ENCODE data around the gene INTS11.
A peak's percentile ranks its signal among the peaks of the same experiment; 100 is the strongest.

The INTS11 gene

GRCh38 chr1:1298861-1299685, 25.4 kb downstream of the INTS11 start:
- H3K36me3 ChIP-seq (ENCODE audit: control insufficient read depth, insufficient read depth, low read length): no peaks in the 10 kb centered on the region
- H3K79me2 ChIP-seq (ENCODE audit: control insufficient read depth, insufficient read depth, low read length): no peaks in the 10 kb centered on the region
- no peak overlapping the region for H2BK120ac ChIP-seq (ENCODE audit: low read depth, low read length)
- H4K5ac ChIP-seq (ENCODE audit: low read length): no peak overlapping the region
- H3K18ac ChIP-seq (ENCODE audit: low read length): no peak overlapping the region
- no peaks in the 10 kb centered on the region for H3K27me3 ChIP-seq (ENCODE audit: insufficient read depth, low read length, poor library complexity)
- H3K79me1 ChIP-seq (ENCODE audit: low read length): peaks cover 2% of the 10 kb centered on the region
- H3K4me1 ChIP-seq (ENCODE audit: control insufficient read depth, low read depth, low read length): no peaks in the 10 kb centered on the region
- H2BK5ac ChIP-seq (ENCODE audit: low read length): no peak overlapping the region
- H2AK5ac ChIP-seq (ENCODE audit: low read length): no peak overlapping the region
- DNase-seq: peak; percentile 80
- H3K4me2 ChIP-seq (ENCODE audit: low read length): no peak overlapping the region
- no peak overlapping the region for H3K27ac ChIP-seq (ENCODE audit: low read depth, low read length)
- no peak overlapping the region for H2BK15ac ChIP-seq (replicated peaks; ENCODE audit: low read depth)
- H3K23ac ChIP-seq (ENCODE audit: low read length): no peak overlapping the region
- no CpG with 5 or more reads among the region's 30 CpGs for WGBS (ENCODE audit: extremely low coverage, insufficient coverage, low lambda C conversion rate)
- no peak overlapping the region for H3K4ac ChIP-seq (ENCODE audit: low read depth, low read length)
- H3K9ac ChIP-seq (ENCODE audit: low read length): no peak overlapping the region
- H3K56ac ChIP-seq (ENCODE audit: low read length): no peak overlapping the region
- H3K4me3 ChIP-seq (ENCODE audit: low read length): no peak overlapping the region
- H4K8ac ChIP-seq (ENCODE audit: low read depth, low read length): no peak overlapping the region

GRCh38 chr1:1297802-1298424, 26.5 kb downstream of the INTS11 start:
- Histone ChIP-seq H3K27ac (ENCODE audit: low read depth, low read length) (no peak overlapping the region), H3K18ac (ENCODE audit: low read length) (no peak overlapping the region), H3K36me3 (ENCODE audit: control insufficient read depth, insufficient read depth, low read length) (no peaks in the 10 kb centered on the region), H2BK15ac (replicated peaks; ENCODE audit: low read depth) (no peak overlapping the region), H4K8ac (ENCODE audit: low read depth, low read length) (no peak overlapping the region), H2AK5ac (ENCODE audit: low read length) (no peak overlapping the region), H3K23ac (ENCODE audit: low read length) (no peak overlapping the region), H3K79me2 (ENCODE audit: control insufficient read depth, insufficient read depth, low read length) (no peaks in the 10 kb centered on the region), H3K4me3 (ENCODE audit: low read length) (no peak overlapping the region), H4K5ac (ENCODE audit: low read length) (no peak overlapping the region), H2BK120ac (ENCODE audit: low read depth, low read length) (no peak overlapping the region), H3K4ac (ENCODE audit: low read depth, low read length) (no peak overlapping the region), H2BK5ac (ENCODE audit: low read length) (no peak overlapping the region), H3K9ac (ENCODE audit: low read length) (no peak overlapping the region), H3K27me3 (ENCODE audit: insufficient read depth, low read length, poor library complexity) (no peaks in the 10 kb centered on the region), H3K4me2 (ENCODE audit: low read length) (no peak overlapping the region), H3K56ac (ENCODE audit: low read length) (no peak overlapping the region), H3K79me1 (ENCODE audit: low read length) (no peaks in the 10 kb centered on the region), H3K4me1 (ENCODE audit: control insufficient read depth, low read depth, low read length) (no peaks in the 10 kb centered on the region)
- no peak for DNase-seq
- no CpG with 5 or more reads among the region's 31 CpGs for WGBS (ENCODE audit: extremely low coverage, insufficient coverage, low lambda C conversion rate)

- Histone ChIP-seq H3K4me3 (ENCODE audit: low read length) (no peak overlapping the region), H3K79me2 (ENCODE audit: control insufficient read depth, insufficient read depth, low read length) (no peaks in the 10 kb centered on the region), H3K18ac (ENCODE audit: low read length) (no peak overlapping the region), H3K79me1 (ENCODE audit: low read length) (no peaks in the 10 kb centered on the region), H3K4me1 (ENCODE audit: control insufficient read depth, low read depth, low read length) (no peaks in the 10 kb centered on the region), H2AK5ac (ENCODE audit: low read length) (no peak overlapping the region), H3K27ac (ENCODE audit: low read depth, low read length) (no peak overlapping the region), H3K23ac (ENCODE audit: low read length) (no peak overlapping the region), H3K36me3 (ENCODE audit: control insufficient read depth, insufficient read depth, low read length) (no peaks in the 10 kb centered on the region), H2BK15ac (replicated peaks; ENCODE audit: low read depth) (no peak overlapping the region), H3K56ac (ENCODE audit: low read length) (no peak overlapping the region), H3K4me2 (ENCODE audit: low read length) (no peak overlapping the region), H2BK120ac (ENCODE audit: low read depth, low read length) (no peak overlapping the region), H4K8ac (ENCODE audit: low read depth, low read length) (no peak overlapping the region), H3K9ac (ENCODE audit: low read length) (no peak overlapping the region), H3K27me3 (ENCODE audit: insufficient read depth, low read length, poor library complexity) (no peaks in the 10 kb centered on the region), H4K5ac (ENCODE audit: low read length) (no peak overlapping the region), H2BK5ac (ENCODE audit: low read length) (no peak overlapping the region), H3K4ac (ENCODE audit: low read depth, low read length) (no peak overlapping the region)
- WGBS (ENCODE audit: extremely low coverage, insufficient coverage, low lambda C conversion rate): no CpG with 5 or more reads among the region's 62 CpGs
- no peak for DNase-seq
Observed at GRCh38 chr1:1296070-1297061, 28.1 kb downstream of the INTS11 start.

GRCh38 chr1:1295154-1295923, 29.1 kb downstream of the INTS11 start:
- H2BK5ac ChIP-seq (ENCODE audit: low read length): no peak overlapping the region
- H3K36me3 ChIP-seq (ENCODE audit: control insufficient read depth, insufficient read depth, low read length): no peaks in the 10 kb centered on the region
- no peak overlapping the region for H3K27ac ChIP-seq (ENCODE audit: low read depth, low read length)
- H3K79me2 ChIP-seq (ENCODE audit: control insufficient read depth, insufficient read depth, low read length): no peaks in the 10 kb centered on the region
- WGBS (ENCODE audit: extremely low coverage, insufficient coverage, low lambda C conversion rate): no CpG with 5 or more reads among the region's 35 CpGs
- no peak overlapping the region for H3K9ac ChIP-seq (ENCODE audit: low read length)
- no peak overlapping the region for H4K8ac ChIP-seq (ENCODE audit: low read depth, low read length)
- DNase-seq: no peak
- H3K4ac ChIP-seq (ENCODE audit: low read depth, low read length): no peak overlapping the region
- H3K18ac ChIP-seq (ENCODE audit: low read length): no peak overlapping the region
- H4K5ac ChIP-seq (ENCODE audit: low read length): no peak overlapping the region
- no peaks in the 10 kb centered on the region for H3K4me1 ChIP-seq (ENCODE audit: control insufficient read depth, low read depth, low read length)
- H3K4me3 ChIP-seq (ENCODE audit: low read length): no peak overlapping the region
- H3K23ac ChIP-seq (ENCODE audit: low read length): no peak overlapping the region
- H3K56ac ChIP-seq (ENCODE audit: low read length): no peak overlapping the region
- H3K4me2 ChIP-seq (ENCODE audit: low read length): no peak overlapping the region
- no peak overlapping the region for H2AK5ac ChIP-seq (ENCODE audit: low read length)
- no peaks in the 10 kb centered on the region for H3K27me3 ChIP-seq (ENCODE audit: insufficient read depth, low read length, poor library complexity)
- no peak overlapping the region for H2BK120ac ChIP-seq (ENCODE audit: low read depth, low read length)
- H3K79me1 ChIP-seq (ENCODE audit: low read length): no peaks in the 10 kb centered on the region
- H2BK15ac ChIP-seq (replicated peaks; ENCODE audit: low read depth): no peak overlapping the region

- H2AK5ac ChIP-seq (ENCODE audit: low read length): no peak overlapping the region
- no peaks in the 10 kb centered on the region for H3K79me2 ChIP-seq (ENCODE audit: control insufficient read depth, insufficient read depth, low read length)
- H4K5ac ChIP-seq (ENCODE audit: low read length): no peak overlapping the region
- H2BK120ac ChIP-seq (ENCODE audit: low read depth, low read length): no peak overlapping the region
- no peak overlapping the region for H2BK5ac ChIP-seq (ENCODE audit: low read length)
- H3K4ac ChIP-seq (ENCODE audit: low read depth, low read length): no peak overlapping the region
- no peaks in the 10 kb centered on the region for H3K27me3 ChIP-seq (ENCODE audit: insufficient read depth, low read length, poor library complexity)
- H4K8ac ChIP-seq (ENCODE audit: low read depth, low read length): no peak overlapping the region
- H3K9ac ChIP-seq (ENCODE audit: low read length): no peak overlapping the region
- H3K4me2 ChIP-seq (ENCODE audit: low read length): no peak overlapping the region
- H3K4me3 ChIP-seq (ENCODE audit: low read length): no peak overlapping the region
- H3K18ac ChIP-seq (ENCODE audit: low read length): no peak overlapping the region
- H3K79me1 ChIP-seq (ENCODE audit: low read length): no peaks in the 10 kb centered on the region
- no peaks in the 10 kb centered on the region for H3K4me1 ChIP-seq (ENCODE audit: control insufficient read depth, low read depth, low read length)
- H2BK15ac ChIP-seq (replicated peaks; ENCODE audit: low read depth): no peak overlapping the region
- H3K23ac ChIP-seq (ENCODE audit: low read length): no peak overlapping the region
- DNase-seq: no peak
- no peak overlapping the region for H3K56ac ChIP-seq (ENCODE audit: low read length)
- H3K27ac ChIP-seq (ENCODE audit: low read depth, low read length): no peak overlapping the region
- H3K36me3 ChIP-seq (ENCODE audit: control insufficient read depth, insufficient read depth, low read length): no peaks in the 10 kb centered on the region
- WGBS (ENCODE audit: extremely low coverage, insufficient coverage, low lambda C conversion rate): no CpG with 5 or more reads among the region's 58 CpGs
Observed at GRCh38 chr1:1294250-1294890, 30.1 kb downstream of the INTS11 start.
